ENCODE data around the gene NKX3-2.

The NKX3-2 gene

DNA sequence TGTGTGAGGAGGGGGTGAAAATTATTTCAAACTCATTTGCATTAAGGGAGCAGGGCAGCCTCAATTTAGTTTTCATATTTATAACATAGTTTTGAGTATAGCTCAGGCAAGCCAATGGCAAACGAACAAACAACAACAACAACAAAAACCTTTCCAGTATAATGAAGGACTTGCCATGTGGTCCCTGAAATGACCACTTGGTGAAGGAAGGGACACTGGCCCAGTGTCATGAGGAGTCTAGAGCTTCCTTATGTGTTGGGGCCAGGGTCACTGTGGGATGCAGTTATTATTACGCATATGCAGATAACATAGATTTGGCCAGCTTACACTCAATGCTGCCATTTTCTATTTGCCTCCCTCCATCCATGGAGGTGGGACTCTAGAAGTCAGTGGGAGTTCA lies 23.3 kb downstream of the NKX3-2 start:
- Histone ChIP-seq H4K20me1 (ENCODE audit: insufficient read depth, low read length) (no peaks in the 10 kb centered on the region), H3K9me3 (replicated peaks; ENCODE audit: insufficient read depth, low read length) (no peaks in the 10 kb centered on the region), H3K27ac (ENCODE audit: low read length) (no peak overlapping the region), H3K4me2 (ENCODE audit: low read depth, low read length) (no peak overlapping the region), H3K9me2 (replicated peaks; ENCODE audit: insufficient read depth, low read length) (no peaks in the 10 kb centered on the region), H3K79me2 (ENCODE audit: low read length) (no peaks in the 10 kb centered on the region), H3K9ac (ENCODE audit: low read length) (no peak overlapping the region), H3K4me3 (ENCODE audit: low read length) (no peak overlapping the region), H3K36me3 (replicated peaks; ENCODE audit: insufficient read depth, low read length) (no peaks in the 10 kb centered on the region), H3F3A (ENCODE audit: insufficient read depth, low read length) (no peaks in the 10 kb centered on the region), H2AFZ (ENCODE audit: low read length) (no peak overlapping the region), H3K4me1 (ENCODE audit: low read length) (no peaks in the 10 kb centered on the region), H3K27me3 (replicated peaks; ENCODE audit: insufficient read depth, low read length) (no peaks in the 10 kb centered on the region; the same call in 1 of the 2 replicates)
- TF ChIP-seq EZH2 (optimal IDR thresholded peaks at IDR 0.05; ENCODE audit: low read depth, low read length) (no peak), EZH2phosphoT487 (IDR thresholded peaks at IDR 0.05; ENCODE audit: low read length) (no peak)
- TF ChIP-seq, protein P1, sequence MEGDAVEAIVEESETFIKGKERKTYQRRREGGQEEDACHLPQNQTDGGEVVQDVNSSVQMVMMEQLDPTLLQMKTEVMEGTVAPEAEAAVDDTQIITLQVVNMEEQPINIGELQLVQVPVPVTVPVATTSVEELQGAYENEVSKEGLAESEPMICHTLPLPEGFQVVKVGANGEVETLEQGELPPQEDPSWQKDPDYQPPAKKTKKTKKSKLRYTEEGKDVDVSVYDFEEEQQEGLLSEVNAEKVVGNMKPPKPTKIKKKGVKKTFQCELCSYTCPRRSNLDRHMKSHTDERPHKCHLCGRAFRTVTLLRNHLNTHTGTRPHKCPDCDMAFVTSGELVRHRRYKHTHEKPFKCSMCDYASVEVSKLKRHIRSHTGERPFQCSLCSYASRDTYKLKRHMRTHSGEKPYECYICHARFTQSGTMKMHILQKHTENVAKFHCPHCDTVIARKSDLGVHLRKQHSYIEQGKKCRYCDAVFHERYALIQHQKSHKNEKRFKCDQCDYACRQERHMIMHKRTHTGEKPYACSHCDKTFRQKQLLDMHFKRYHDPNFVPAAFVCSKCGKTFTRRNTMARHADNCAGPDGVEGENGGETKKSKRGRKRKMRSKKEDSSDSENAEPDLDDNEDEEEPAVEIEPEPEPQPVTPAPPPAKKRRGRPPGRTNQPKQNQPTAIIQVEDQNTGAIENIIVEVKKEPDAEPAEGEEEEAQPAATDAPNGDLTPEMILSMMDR (IDR thresholded peaks at IDR 0.05; ENCODE audit: low read length) = no peak
- no peak for DNase-seq

DNA sequence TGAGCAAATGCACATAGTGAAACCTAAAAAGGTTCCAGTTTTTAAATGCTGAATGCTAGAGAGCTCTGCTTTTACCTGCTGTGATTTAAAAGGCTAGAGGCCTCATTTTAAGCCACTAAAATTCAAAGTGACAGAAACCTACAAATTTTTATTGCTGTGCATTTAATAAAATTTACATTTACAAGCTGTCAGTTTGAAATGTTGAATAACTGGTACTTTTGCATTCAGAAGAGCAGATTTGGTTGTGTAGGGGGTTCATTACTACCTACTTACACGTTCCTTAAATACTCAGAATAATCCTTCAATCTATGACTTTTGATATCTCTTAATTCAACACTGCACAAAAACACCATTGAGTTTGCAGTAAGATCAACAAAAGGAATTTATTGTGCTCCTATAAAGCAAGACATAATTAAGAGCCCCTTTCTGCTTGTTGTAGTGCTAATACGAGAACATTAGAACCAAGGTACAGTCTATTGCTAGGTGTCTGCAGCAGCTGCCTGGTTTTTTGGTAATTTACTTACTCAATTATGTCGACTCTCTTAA lies 27.9 kb downstream of the NKX3-2 start:
- no peak for DNase-seq
- H2AFZ ChIP-seq (ENCODE audit: low read length) = no peak overlapping the region
- H3K4me2 ChIP-seq (ENCODE audit: low read depth, low read length) = no peak overlapping the region
- H3K36me3 ChIP-seq (replicated peaks; ENCODE audit: insufficient read depth, low read length) = no peaks in the 10 kb centered on the region
- H3K9me3 ChIP-seq (replicated peaks; ENCODE audit: insufficient read depth, low read length) = no peaks in the 10 kb centered on the region
- H3F3A ChIP-seq (ENCODE audit: insufficient read depth, low read length) = no peaks in the 10 kb centered on the region
- no peaks in the 10 kb centered on the region for H3K79me2 ChIP-seq (ENCODE audit: low read length)
- no peaks in the 10 kb centered on the region for H3K9me2 ChIP-seq (replicated peaks; ENCODE audit: insufficient read depth, low read length)
- no peak overlapping the region for H3K27ac ChIP-seq (ENCODE audit: low read length)
- no peak overlapping the region for H3K9ac ChIP-seq (ENCODE audit: low read length)
- no peaks in the 10 kb centered on the region for H4K20me1 ChIP-seq (ENCODE audit: insufficient read depth, low read length)
- H3K4me3 ChIP-seq (ENCODE audit: low read length) = no peak overlapping the region
- no peaks in the 10 kb centered on the region for H3K4me1 ChIP-seq (ENCODE audit: low read length)
- H3K27me3 ChIP-seq (replicated peaks; ENCODE audit: insufficient read depth, low read length) = no peaks in the 10 kb centered on the region
- no peak for TF ChIP-seq EZH2phosphoT487 (IDR thresholded peaks at IDR 0.05; ENCODE audit: low read length)
- TF ChIP-seq, protein P1 (IDR thresholded peaks at IDR 0.05; ENCODE audit: low read length) = no peak

DNA sequence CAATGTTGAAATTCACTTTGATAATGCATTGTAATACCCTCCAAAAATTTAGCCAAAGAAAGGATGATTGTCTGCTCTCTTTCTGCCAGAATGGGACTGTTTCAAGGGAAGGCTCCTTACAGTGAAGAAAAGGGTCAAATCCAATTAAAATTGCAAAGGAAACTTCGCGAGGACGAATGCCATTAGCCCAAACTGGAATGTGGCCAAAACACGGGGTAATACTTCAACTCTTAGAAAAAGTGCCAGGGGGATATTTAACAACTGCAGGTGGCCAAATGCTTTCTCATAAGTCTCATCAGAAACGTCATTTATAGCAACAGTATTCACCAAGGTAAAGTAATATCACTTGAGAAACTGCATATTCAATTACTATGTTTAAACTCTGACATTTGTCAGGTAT lies 29.0 kb downstream of the NKX3-2 start:
- Histone ChIP-seq H3K9me3 (replicated peaks; ENCODE audit: insufficient read depth, low read length) (no peaks in the 10 kb centered on the region), H3K27me3 (replicated peaks; ENCODE audit: insufficient read depth, low read length) (no peaks in the 10 kb centered on the region), H3K9ac (ENCODE audit: low read length) (no peak overlapping the region), H3K4me2 (ENCODE audit: low read depth, low read length) (no peak overlapping the region), H3K4me1 (ENCODE audit: low read length) (no peaks in the 10 kb centered on the region), H3K4me3 (ENCODE audit: low read length) (no peak overlapping the region), H3K27ac (ENCODE audit: low read length) (no peak overlapping the region), H3K9me2 (replicated peaks; ENCODE audit: insufficient read depth, low read length) (no peaks in the 10 kb centered on the region), H3K79me2 (ENCODE audit: low read length) (no peaks in the 10 kb centered on the region), H4K20me1 (ENCODE audit: insufficient read depth, low read length) (no peaks in the 10 kb centered on the region), H3F3A (ENCODE audit: insufficient read depth, low read length) (no peaks in the 10 kb centered on the region), H3K36me3 (replicated peaks; ENCODE audit: insufficient read depth, low read length) (no peaks in the 10 kb centered on the region), H2AFZ (ENCODE audit: low read length) (no peak overlapping the region)
- no peak for DNase-seq
- TF ChIP-seq EZH2phosphoT487 (IDR thresholded peaks at IDR 0.05; ENCODE audit: low read length) (no peak), EZH2 (optimal IDR thresholded peaks at IDR 0.05; ENCODE audit: low read depth, low read length) (no peak)
- TF ChIP-seq, protein P1 (IDR thresholded peaks at IDR 0.05; ENCODE audit: low read length) = no peak

All from MM.1S (cell line).